HK-2 (cell line): ENCODE results near the gene SWI5.
A peak's percentile ranks its signal among the peaks of the same experiment; 100 is the strongest.

Source experiments
- DNase-seq: peaks from one replicate; pipeline ENCODE4 v3.0.0-alpha.2; 2018; ENCODE audit not compliant: unreplicated experiment

The SWI5 gene

GRCh38 chr9:128279088-128280073 is 3.3 kb downstream of the SWI5 start:
- DNase-seq: peak; percentile 67

GRCh38 chr9:128280084-128280622 is 4.1 kb downstream of the SWI5 start:
- DNase-seq: no peak

GRCh38 chr9:128282500-128282899 is 6.4 kb downstream of the SWI5 start:
- DNase-seq: no peak

GRCh38 chr9:128285033-128285784 is 9.1 kb downstream of the SWI5 start:
- no peak for DNase-seq

- no peak for DNase-seq
Measured at GRCh38 chr9:128286440-128286839, 10.4 kb downstream of the SWI5 start.

DNA sequence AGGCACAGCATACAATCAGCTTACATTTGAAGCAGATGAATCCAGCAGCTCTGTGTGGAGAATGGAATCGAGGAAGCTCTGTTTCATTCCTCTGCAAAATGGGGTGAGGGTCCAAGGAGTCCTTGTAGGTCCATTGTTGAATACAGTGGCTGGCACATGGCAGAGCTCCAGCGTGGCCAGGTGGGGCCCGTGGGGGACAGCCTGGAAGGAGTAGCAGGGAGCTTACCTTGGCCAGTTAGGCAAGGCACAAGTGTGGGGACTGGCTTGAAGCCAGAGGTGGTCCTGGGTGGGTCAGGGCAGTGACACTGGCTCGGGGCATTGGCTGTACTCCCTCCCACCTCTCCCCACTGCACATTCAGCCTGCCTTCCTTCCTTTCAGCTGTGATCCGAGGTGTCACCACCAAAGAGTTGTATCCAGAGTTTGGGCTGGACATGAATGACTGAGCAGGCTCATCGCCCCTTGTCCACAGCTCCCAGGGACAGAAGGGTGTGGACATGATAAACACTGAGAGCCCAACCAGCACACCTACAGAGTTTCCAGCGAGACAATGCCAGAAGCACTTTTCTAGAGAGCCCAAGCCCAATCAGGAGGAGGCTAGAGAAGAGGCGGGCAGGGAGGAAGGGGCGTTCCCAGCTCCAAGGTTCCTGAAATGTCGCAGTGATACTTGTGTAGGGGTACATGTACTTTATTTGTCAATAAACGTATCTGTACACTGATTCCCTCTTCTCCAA is 12.4 kb downstream of the SWI5 start:
- DNase-seq: no peak

- no peak for DNase-seq
Measured at GRCh38 chr9:128292009-128292408, 15.9 kb downstream of the SWI5 start.

GRCh38 chr9:128293091-128293490 is 17.0 kb downstream of the SWI5 start:
- no peak for DNase-seq

GRCh38 chr9:128294142-128294541 is 18.1 kb downstream of the SWI5 start:
- no peak for DNase-seq

GRCh38 chr9:128296340-128297220 is 20.5 kb downstream of the SWI5 start:
- DNase-seq: no peak

DNA sequence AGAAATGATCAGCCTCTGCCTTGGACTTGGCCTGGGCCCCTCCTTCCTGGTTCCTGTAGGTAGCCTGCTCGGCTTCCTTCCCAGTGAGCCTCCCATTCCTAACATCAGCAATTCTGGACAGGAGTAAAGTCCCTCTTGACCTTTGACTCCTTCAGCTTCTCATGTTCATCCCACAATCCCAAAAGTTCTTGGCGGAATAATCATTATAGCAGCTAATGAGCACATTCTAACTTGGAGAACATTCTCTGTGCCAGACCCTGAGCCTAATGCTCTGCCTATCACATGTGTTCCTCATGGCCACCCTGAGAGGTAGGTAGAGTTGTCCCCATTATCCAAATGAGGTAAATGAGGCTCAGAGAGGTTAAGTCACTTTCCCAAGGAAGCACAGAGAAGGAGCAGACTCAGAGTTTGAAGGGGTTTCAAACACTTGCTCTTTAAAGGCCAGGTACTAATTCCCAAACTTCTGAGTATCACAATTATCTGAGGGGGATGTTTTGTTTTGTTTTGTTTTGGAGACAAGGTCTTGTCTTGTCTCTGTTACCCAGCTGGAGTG is 21.2 kb downstream of the SWI5 start:
- DNase-seq: no peak

GRCh38 chr9:128298535-128299482 is 22.7 kb downstream of the SWI5 start:
- no peak for DNase-seq

DNA sequence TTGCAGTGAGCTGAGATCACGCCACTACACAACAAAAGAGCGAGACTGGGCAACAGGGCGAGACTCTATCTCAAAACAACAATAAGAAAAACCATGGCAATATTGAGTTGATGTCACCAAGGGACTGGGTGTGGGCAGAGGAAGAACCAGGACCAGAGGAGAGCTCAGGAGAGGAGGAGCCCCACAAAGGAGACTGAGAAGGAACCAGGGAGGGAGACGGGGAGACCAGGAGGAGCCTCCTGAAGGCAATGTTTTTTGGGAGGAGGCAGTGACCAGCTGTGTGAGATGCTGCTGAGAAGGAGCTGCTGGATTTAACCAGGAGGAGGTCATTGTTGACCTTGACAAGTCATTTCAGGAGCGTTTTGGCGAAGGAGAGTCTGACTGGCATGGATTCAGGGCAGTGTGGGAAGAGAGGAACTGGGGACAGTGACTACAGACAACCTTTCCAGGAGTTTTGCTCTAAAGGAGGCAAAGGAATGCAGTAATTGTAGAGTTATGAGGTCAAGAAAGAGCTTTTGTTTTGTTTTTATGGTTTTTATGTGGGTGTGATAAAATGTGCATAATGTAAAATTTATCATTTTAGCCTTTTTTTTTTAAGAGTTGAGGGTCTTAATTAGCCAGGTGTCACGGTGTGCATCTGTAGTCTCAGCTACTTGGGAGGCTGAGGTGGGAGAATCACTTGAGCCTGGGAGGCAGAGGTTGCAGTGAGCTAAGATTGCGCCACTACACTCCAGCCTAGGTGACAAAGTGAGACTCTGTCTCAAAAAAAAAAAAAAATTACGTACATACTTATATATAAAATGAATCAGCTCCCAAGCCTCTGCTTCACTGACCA is 28.3 kb downstream of the SWI5 start:
- DNase-seq: no peak

- no peak for DNase-seq
Measured at GRCh38 chr9:128304971-128305288, 28.9 kb downstream of the SWI5 start.

- no peak for DNase-seq
Measured at GRCh38 chr9:128309551-128309950, 33.5 kb downstream of the SWI5 start.

DNA sequence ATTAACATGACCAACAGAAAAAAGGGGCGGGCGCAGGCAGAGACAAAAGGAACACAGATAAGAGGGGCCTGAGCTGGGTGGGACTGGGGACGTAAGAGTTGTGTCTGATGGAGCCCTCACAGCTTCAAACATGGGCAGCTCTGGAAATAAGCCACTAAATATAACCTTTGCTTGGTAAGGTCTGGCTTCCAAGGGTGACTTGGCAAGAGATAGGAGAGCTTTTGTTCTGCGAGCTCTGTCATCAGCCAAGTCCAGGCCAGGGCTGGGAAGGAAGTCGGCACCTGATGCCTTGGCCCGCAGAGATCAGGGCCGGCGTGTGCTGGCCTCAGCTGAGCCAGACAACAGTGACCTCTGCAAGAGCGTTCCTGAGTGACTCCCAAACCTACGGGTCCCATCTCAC is 34.4 kb downstream of the SWI5 start:
- DNase-seq: no peak

GRCh38 chr9:128314697-128315096 is 38.6 kb downstream of the SWI5 start:
- no peak for DNase-seq

GRCh38 chr9:128316421-128316820 is 40.3 kb downstream of the SWI5 start:
- DNase-seq: no peak

DNA sequence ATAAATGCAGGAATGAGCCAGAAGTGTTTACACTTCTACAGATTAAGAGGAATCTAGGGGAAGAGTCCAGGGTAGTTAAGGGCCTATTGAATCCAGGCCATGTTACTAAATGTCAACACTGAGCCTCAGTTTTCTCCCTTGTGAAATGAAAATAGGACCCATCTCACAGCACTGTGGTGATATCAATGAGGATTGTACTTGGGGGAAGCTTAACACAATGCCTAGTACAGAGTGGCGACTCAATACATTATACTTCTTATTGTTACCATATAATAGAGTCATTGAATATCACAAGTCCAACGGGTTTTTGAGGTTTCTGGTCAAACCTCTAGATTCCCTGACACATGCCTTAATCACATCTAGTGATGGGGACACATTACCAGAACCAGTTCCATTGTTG is 41.6 kb downstream of the SWI5 start:
- DNase-seq: no peak
